RKO (cell line): ENCODE results near the gene OSMR.

Source experiments
- DNase-seq: peaks from one replicate; pipeline ENCODE4 v3.0.0-alpha.2; 2016; ENCODE audit warnings: low spot score

The OSMR gene

DNA sequence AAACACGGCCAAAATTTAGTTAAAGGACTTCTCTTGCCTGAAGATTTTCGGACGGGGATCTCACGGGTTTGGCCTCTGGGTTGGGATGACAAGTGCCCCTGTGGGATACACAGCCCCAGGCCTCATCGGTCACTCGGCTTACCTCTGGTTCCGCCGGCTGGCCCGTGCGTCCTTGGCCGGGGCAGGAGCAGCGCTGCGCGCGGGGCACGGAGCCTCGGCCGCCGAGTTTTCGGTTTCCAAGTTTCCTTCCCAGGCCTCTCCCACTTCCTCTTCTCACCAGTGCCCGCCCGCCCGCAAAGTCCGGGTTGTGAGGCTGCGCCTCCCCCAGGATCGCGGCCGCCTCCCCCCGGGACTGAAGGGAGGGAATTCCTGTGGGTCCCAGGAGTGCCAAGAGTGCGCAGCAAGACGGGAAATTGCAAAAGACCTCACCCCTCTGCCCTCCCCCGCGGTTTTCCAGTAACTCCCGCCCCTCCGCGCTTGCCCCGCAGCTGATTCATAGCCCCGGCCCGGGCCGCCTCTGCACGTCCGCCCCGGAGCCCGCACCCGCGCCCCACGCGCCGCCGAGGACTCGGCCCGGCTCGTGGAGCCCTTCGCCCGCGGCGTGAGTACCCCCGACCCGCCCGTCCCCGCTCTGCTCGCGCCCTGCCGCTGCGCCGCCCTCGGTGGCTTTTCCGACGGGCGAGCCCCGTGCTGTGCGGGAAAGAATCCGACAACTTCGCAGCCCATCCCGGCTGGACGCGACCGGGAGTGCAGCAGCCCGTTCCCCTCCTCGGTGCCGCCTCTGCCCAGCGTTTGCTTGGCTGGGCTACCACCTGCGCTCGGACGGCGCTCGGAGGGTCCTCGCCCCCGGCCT, at the start of gene OSMR:
OSMR (plus strand) TSS at position 487 of the 853 bp plus-strand sequence. CDS start 23,033 bp downstream, outside the sequence.
- DNase-seq = no peak

DNA sequence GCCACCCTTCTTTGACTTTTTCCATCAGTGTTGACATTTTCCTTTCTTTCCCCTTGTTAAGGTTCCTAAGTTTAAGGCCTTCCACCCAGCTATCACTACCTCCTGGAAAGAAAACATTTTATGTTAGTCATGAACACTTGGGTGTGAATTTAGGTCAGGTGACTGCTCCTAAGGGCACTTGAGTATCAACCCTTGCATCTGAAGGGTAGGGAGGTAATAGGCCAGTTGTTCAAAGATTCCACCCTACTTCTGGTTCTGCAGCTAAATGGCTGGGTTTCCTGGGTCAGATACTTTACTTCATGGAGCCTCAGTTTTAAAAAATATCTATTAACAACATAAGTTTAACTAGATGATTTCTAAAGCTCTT, 49.1 kb upstream of the OSMR start:
- no peak for DNase-seq

DNA sequence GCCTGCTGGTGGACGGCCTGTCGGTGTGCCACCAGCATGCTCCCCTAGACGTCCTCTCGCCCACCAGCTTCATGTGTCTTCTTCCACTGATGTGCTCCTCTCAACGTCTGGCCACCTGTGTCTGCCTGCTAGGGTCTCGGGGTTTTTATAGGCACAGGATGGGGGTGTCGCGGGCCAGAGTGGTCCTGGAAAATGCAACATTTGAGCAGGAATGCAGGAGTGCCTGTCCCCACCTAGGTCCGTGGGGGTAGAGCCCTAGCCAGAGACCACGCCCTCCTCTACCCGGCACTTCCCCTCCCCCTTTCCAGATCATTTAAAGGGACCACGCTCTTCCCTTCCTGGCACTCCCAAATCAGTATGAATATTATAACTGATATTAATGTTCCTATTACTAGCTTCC, 48.0 kb upstream of the OSMR start:
- DNase-seq = no peak

DNA sequence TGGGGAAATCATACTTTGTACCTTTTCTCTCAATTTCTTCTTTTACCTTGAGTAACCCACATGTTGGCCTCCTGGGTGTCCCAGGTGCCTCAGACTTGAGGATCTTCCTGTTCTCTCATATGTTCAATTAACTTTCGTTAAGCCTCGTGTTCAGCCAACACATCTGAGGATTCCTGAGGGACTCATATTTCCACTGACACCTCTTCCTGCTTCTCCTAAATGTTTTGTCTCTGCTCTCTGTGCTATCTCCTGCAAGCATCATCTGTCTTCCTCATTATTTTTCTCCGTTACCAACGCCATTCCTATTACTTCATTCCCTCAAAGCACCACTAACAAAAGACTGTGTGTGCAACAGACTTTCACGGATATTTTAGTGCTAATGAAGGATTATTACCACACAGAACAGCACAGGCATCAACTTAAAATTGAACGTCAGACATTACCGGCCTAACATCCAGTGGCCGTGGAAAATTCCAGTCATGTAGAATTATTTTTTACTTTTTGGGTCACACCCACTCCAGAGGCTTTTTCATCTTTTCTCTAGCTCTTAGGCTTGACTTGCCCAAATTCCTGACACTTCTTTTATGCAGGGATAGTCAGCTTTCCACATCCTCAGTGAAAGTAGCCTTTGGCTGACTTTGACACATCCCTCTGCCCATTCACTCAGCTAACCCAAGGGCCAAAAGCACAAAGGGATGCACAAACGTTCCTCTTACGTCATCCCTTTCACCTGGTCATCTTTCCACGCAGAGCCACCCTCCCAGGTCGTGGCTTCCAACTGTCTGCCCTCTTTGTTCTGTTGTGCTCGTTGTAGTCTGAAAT, 46.0 kb upstream of the OSMR start:
- no peak for DNase-seq

DNA sequence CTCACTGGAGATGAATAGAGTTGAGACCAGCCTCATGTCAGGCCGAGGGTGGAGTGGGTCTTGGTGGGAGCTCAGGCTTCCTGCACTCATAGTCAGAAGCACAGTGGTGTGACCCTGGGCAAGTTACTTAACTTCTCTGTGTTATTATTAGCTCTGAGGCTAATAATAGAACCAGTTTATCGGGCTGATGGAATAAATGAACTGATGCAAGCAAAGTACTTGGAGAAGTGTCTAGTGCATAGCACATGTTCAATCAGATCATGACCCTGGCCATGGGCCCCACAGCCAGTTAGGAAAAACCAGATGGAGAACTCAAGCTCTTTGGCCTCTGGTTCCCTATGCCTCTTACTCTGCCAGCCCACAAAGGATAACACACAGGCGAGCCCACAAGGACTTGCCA, 45.3 kb upstream of the OSMR start:
- DNase-seq = no peak

DNA sequence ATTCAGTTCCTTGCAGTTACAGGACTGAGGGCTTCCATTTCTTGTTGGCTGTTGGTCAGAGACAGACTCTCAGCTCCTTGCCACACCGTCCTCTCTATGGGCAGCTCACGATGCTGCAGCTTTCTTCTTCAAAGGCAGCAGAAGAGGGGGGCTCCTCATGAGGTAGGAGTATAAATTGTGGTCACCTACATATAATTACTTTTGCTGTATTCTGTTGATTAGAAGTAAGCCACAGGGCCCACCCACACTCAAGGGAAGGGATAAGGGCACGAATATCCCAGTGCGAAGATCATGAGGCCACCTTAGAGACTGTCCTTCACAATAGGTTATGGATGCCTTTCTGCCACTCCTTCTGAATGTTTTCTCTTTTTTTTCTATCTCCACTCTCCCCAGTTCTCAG, 43.7 kb upstream of the OSMR start:
- no peak for DNase-seq

DNA sequence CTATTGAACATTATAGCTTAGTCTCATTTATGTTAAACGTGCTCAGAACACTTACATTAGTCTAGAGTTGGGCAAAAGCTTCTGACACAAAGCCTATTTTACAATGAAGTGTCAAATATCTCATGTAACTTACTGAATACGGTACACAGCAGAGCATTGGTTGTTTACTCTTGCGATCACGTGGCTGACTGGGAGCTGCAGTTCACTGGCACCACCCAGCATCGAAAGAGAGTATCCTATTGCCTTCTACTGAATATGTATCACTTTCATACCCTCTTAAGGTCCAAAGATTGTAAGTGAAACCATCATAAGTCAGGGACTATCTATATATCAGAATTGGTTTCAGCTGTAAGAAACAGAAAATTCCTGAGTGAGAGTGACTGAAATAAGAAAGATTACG, 42.6 kb upstream of the OSMR start:
- no peak for DNase-seq

DNA sequence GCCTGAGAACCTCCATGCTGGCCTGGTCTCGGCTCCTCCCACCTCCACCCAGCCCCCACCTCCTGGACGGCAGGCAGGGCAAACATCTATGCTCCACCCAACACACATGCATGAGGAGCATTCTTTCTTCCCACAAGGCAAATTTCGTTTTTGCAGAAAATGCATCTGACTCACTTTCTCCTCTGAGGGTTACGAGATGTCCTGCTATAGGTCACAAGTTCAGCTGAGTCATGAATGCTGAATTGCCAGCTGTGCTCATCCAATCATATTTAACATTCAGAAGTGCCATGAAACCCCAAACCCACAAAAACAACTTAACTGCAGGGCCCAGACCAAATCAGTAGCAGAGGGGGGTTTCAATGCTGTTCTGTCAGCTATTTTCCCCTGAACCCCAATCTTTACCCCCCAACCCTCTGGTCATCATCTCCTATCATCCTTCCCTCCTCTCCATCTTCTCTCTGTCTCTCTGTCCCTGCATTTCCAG, 39.0 kb upstream of the OSMR start:
- DNase-seq = peak; percentile 72

DNA sequence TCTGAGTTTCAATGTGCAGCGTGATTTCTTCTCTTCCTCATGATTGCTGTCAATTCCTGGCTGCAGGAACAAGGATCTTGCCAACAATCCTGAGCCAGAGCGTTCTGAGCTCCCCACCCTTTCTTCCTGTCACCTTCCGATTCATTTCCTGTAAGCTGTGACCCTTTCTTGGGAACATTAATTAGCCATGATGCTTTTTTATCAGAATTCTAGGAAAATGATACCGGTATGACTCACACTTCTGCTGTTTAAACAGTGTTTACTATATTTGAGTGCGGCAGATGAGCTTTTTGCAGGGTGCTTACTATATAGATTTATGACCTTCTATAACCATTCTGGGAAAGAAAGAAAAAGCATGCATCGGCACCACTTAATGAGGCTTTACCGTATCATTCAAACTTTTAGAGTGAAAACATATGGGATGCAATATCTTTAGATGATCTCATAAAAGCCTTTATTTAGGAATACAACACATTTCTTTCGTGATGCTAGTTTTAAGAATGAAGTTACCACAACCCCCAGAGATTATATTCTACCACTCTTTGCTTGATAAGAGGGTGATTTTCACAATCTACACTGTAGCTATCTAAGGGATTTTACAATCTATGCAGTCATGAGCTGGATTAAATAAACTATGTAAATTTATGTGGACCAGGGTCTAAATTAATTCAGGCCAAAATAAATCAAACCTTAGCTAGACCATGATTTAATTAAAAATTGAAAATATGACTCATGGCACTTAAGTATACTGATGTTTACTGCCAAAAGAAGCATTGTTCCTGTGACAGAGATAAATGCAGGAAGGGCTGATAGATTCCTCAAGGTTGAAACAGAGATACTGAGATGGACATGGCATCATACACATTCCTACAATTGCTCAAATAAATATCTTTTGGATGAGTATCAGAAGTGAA, 38.0 kb upstream of the OSMR start:
- peak; percentile 9 for DNase-seq

DNA sequence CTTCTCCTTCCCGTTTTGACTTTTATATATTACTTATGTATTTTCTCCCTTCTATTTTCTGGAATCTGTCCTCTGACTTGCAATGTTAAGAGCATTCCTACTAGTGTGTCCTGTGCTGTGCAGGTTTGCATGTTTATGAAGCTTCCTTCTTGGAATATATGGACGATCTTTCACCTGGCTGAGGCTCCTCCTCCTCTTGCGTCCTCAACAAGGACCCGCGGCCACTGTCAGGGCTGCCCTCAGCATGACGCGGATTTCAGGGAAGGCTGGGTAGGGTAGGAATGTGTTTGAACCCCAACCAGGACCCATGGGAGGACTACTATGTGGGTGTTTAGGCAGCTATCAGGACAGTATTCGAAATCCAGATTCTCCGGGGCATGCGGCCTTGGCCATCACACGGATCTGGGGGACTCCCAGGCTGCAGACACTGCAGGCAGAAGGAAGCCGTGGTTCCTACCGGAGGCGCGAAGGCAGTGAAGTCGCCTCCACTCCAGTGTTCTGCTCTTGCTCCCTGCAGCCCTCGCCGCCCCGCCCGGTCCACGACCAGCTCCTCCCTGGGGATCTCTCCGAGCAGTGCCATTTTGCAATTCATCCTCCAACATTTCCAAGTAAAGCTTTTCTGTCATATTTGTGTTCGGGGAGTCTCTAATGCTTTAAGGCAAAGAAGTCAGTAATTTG, 37.0 kb upstream of the OSMR start:
- DNase-seq = no peak

DNA sequence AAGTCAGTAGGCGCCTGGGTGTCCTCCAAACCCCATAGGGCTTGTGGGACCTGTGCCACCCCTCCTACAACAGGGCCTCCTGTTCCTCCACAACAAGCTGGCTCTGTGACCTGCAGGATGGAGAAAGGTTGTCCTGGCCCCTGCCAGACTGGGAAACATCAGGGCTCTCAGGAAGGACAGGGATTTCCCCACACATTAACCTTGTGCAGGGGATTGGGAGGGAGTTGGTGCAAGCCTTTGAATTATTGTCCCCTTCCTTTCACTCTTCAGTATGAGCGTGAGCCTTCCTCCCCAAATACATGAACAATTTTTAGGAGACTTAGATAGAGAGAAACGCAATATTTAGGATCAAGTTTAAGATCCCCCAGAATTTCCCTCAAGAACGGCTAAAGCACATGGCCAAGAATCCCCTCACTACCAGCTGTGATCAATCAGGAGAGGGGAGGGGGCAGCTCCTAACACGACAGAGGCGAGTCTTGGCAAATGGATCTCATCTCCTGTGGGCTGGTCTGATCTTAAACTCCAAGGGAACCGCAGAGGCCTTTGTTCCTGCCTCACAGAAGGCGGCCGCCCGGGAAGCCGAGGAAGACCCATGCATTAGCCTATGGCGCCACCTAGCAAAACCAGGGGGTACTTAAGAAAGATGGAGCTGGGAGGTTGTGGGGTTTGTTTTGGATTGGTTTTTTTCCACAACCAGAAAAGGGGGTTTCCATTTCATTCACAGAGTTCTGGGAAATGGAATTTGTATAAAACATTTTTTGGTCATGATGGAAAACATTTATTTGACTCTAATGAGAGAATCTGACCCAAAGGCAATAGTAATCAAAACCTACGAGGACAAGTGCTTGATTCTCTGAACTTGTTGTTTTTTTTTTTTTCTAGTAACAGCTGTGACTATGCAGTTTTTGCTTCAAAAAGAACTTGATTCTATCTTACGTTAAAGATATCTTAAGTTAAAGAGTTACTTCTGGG, 36.1 kb upstream of the OSMR start:
- DNase-seq = peak; percentile 76

DNA sequence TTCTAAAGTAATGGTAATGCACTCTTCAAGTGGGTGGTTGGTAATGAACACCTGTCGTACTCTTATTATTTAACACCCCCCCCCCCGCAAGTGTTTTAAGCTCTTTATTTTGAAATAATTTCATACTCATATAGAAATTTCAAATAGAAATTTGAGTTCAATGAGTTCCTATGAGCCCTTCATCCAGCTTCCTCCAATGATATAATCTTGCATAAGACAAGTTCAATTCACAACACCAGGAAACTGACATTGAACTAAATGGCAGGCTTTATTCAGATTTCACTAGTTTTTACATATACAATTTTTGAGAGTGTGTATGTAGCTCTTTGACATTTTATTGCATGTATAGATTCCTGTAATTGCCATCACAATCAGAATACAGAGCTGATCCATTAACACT, 30.9 kb upstream of the OSMR start:
- no peak for DNase-seq

DNA sequence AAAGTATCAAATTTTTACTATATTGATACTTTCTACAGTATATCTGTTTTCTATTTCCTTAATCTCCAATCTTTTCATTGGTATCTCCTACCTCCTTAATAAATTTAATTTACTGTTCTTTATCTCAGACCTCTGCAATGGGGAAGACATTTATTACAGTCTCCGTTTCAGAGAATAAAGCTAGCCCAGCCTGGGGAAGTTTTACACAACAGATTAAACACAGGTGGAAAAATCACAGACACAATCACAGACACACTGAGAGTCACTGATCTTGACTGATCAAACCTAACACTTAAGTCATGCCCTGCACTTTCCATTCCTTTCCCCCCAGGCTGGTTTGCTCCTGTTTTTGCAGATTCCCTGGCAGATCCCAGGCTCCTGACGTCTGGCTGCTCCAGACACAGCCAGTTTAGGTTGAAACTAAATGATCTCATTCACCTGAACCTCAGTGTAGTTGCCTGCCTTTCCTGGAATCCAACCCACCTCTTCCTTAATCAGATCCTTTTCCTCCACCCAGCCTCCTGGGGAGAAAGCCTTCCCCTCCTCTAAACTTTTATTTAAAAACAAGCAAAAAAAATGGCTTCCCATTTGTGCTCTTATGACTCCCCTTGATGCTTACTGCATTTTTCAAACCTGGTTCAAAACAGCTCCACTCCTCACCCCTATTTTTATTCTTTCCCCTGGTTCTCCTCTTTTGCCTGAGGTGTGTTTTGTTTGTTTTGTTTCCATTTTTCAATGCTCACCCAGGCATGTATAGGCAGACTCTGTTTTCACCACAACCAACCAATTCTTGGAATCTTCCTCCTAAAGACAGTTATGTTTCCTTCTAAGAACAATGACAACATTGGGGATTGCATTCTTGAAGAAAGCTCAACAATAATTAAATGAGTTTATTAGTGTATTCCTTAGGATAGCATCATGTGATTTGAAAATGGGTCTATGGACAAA, 29.5 kb upstream of the OSMR start:
- no peak for DNase-seq

DNA sequence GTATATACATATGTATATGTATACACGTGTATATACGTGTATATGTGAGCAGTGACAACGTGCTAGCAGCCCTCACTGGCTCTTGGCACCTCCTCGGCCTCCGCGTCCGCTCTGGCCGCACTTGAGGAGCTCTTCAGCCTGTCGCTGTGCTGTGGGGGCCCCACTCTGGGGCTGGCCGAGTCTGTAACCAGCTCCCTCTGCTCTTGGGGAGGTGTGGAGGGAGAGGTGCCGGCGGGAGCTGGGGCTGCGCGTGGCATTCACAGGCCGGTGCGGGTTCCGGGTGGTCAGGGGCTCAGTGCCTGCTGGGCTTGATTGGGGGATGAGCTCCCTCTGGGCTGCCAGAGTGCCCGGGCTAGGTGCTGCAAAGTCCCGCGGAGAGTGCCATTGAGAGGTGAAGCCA, 24.1 kb upstream of the OSMR start:
- DNase-seq = no peak

DNA sequence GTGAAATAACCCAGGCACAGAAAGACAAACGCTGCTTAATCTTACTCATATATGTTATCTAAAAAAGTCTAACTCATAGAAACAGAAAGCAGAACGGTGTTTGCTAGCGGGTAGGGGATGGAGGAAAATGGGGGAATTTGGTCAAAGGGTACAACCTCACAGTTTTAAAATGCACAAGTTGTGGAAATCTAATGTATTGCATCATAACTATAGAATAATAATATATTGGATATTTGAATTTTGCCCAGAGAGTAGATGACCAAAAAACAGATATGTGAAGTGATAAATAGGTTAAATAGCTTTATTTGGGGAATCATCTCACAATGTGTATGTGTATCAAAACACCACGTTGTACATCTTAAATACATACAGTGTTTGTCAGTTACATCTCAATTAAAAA, 22.3 kb upstream of the OSMR start:
- no peak for DNase-seq

DNA sequence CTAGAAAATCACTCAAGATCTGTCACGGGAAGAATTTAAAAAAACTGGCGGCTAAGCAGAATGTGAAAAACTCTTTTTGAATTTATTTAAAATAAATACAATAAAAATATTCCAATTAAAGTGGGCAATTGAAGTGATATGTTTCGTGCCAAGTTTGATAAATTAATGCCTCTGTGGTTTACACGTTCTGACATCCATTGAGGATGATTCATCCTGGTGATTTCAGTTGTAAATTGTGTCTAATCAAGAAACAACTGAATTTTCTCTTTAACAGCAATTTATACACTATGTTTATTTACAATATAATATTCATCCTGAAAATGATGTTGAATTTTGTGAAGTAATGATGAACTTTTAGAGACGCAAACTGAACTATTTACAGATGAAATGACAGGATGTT, 21.0 kb upstream of the OSMR start:
- no peak for DNase-seq

DNA sequence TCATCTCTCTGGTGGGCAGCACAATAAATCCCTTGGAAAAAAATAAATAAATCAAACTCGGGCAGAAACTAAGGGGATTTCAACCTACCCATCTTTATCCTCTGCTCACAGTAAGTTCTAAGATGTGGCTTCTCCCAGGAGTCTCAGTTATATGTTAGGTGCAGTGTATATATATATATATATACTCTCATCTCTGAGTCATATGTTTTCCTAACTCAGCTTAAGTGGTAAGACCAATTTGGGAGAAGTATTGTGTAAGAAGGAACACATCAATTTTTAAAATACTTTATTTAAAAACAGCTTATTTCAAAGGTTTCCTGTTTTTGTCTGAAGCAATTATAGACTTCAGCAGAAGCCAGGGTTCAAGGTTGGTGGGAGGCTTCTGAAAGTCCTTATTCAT, 20.3 kb upstream of the OSMR start:
- DNase-seq = peak; percentile 9

DNA sequence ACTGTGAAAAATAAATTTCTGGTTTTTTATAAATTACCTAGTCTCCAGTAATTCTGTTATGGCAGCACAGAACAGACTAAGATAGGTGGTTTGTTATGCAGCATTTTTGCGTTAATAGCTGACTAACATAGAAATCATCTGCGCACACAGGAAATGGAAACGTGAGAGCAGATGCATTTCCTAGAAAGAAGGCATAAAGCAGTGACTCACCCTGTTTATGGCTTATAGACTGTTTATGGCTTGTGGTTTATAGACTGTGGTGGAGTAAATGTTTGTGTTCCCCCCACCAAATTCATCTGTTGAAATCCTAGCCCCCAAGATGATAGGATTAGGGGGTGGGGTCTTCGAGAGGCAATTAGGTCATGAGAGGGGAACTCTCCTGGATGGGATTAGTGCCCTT, 18.3 kb upstream of the OSMR start:
- DNase-seq = peak; percentile 52

DNA sequence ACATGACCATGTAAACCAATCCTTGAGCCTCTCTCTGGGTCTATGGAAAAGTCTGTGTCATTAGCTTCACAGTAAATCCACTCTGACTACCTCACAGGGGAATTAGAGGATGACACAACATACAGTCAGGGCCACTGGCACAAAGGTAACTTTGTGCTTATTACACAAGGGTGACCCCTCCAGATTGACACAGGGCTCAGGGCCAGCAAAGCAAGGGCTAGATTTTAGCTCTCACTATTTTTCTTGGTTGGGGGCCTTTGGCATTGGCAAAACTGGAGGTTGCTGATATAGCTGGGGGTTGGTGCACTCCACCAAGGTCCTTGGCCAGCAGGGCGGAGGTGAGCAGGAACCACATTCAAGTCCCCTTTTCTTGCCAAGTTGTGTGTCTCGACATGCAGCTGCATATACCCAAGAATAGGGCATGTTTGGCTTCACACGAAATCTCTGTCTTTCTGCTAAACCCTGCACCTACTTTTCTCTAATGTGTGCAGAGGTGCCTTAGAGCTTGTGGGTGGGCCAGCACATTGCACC, 15.2 kb upstream of the OSMR start:
- DNase-seq = peak; percentile 40
